Activated CD4-positive, alpha-beta T cell treated with anti-CD3 and anti-CD28 coated beads, Interleukin-2, Interleukin-4, amounts not matched to agents 100 ng/mL and 50 ng/mL, durations not matched to agents 16 hours and 8 hours (primary cell): ENCODE data around the gene NELL1.

Experiments
- DNase-seq: peaks from one replicate; pipeline ENCODE4 v3.0.0-alpha.2; 2020; ENCODE audit warnings: low spot score

NELL1 gene

GRCh38 chr11:20668844-20669819, at the start of gene NELL1:
NELL1 (plus strand) TSS chr11:20669586.
- DNase-seq = no peak

- DNase-seq = no peak
Observed at GRCh38 chr11:20620988-20621387, 48.4 kb upstream of the NELL1 start.

GRCh38 chr11:20621679-20622078, 47.7 kb upstream of the NELL1 start:
- DNase-seq = no peak

- DNase-seq = no peak
Observed at GRCh38 chr11:20623252-20623651, 46.1 kb upstream of the NELL1 start.

GRCh38 chr11:20626279-20626678, 43.1 kb upstream of the NELL1 start:
- DNase-seq = no peak

GRCh38 chr11:20627026-20627425, 42.4 kb upstream of the NELL1 start:
- no peak for DNase-seq

GRCh38 chr11:20627701-20628100, 41.7 kb upstream of the NELL1 start:
- DNase-seq = no peak

GRCh38 chr11:20631519-20632168, 37.7 kb upstream of the NELL1 start:
- no peak for DNase-seq

- DNase-seq = no peak
Observed at GRCh38 chr11:20632169-20632532, 37.2 kb upstream of the NELL1 start.

- no peak for DNase-seq
Observed at GRCh38 chr11:20634044-20634443, 35.3 kb upstream of the NELL1 start.

- DNase-seq = no peak
Observed at GRCh38 chr11:20634781-20635180, 34.6 kb upstream of the NELL1 start.

- DNase-seq = no peak
Observed at GRCh38 chr11:20638074-20638473, 31.3 kb upstream of the NELL1 start.

- DNase-seq = no peak
Observed at GRCh38 chr11:20639688-20640087, 29.7 kb upstream of the NELL1 start.

- DNase-seq = no peak
Observed at GRCh38 chr11:20640401-20640800, 29.0 kb upstream of the NELL1 start.

- DNase-seq = no peak
Observed at GRCh38 chr11:20644360-20644759, 25.0 kb upstream of the NELL1 start.

GRCh38 chr11:20647976-20648565, 21.3 kb upstream of the NELL1 start:
- DNase-seq = peak; percentile 56

GRCh38 chr11:20652150-20652806, 17.1 kb upstream of the NELL1 start:
- no peak for DNase-seq

- no peak for DNase-seq
Observed at GRCh38 chr11:20654038-20654437, 15.3 kb upstream of the NELL1 start.

GRCh38 chr11:20656901-20657300, 12.5 kb upstream of the NELL1 start:
- DNase-seq = no peak

- DNase-seq = no peak
Observed at GRCh38 chr11:20658135-20658534, 11.3 kb upstream of the NELL1 start.

- DNase-seq = no peak
Observed at GRCh38 chr11:20661445-20661844, 7.9 kb upstream of the NELL1 start.

- no peak for DNase-seq
Observed at GRCh38 chr11:20661850-20662249, 7.5 kb upstream of the NELL1 start.
